Fibroblast of mammary gland (primary cell): ENCODE data around the gene TNFAIP1.

Experiments
- DNase-seq: peaks from one replicate; pipeline ENCODE4 v3.0.0-alpha.2; 2010; ENCODE audit warnings: low read depth
- H3K4me3 ChIP-seq: 2 replicates; pipeline ENCODE4 v1.5.1; 2011; ENCODE audit warnings: low read depth, mild to moderate bottlenecking, low read length, moderate library complexity; ENCODE audit not compliant: control insufficient read depth
- CTCF ChIP-seq: conservative IDR thresholded peaks from 2 replicates; pipeline ENCODE4 v1.5.1; 2011; ENCODE audit warnings: low read depth, low read length, inconsistent platforms; ENCODE audit not compliant: control insufficient read depth, insufficient read depth

Gene TNFAIP1

GRCh38 chr17:28370744-28371103 is 35.2 kb downstream of the TNFAIP1 start:
- H3K4me3 ChIP-seq: no peak overlapping the region
- DNase-seq: no peak
- TF ChIP-seq CTCF: no peak

GRCh38 chr17:28371245-28372202 is 36.0 kb downstream of the TNFAIP1 start, which contains the start of gene SARM1:
TSS of gene SARM1 (plus strand) at chr17:28371694. CDS start at chr17:28372033, 339 bp downstream.
- peak within 1 kb of the TSS; percentile 60 for H3K4me3 ChIP-seq
- no peak for TF ChIP-seq CTCF
- DNase-seq: peak; percentile 69

GRCh38 chr17:28372203-28372944 is 36.8 kb downstream of the TNFAIP1 start:
- H3K4me3 ChIP-seq: peak overlapping the region; percentile 34
- peak; percentile 21 for DNase-seq
- TF ChIP-seq CTCF: no peak

GRCh38 chr17:28372945-28373274 is 37.3 kb downstream of the TNFAIP1 start:
- no peak for TF ChIP-seq CTCF
- no peak for DNase-seq
- H3K4me3 ChIP-seq: peak overlapping the region; percentile 34

GRCh38 chr17:28379814-28380801 is 44.5 kb downstream of the TNFAIP1 start:
- no peak for TF ChIP-seq CTCF
- H3K4me3 ChIP-seq: no peak overlapping the region
- DNase-seq: peak; percentile 49
